ENCODE data around the gene HNRNPA2B1. TPM values are rescaled to one million over a fixed set of nuclear protein-coding genes. Genes with fewer than 3 reads are reported as not detected.

Gene HNRNPA2B1
- total and polyA plus RNA-seq, 2 donors (not counting 1 experiment from before 2014, with no cell fraction given) = 167 to 524 TPM

DNA sequence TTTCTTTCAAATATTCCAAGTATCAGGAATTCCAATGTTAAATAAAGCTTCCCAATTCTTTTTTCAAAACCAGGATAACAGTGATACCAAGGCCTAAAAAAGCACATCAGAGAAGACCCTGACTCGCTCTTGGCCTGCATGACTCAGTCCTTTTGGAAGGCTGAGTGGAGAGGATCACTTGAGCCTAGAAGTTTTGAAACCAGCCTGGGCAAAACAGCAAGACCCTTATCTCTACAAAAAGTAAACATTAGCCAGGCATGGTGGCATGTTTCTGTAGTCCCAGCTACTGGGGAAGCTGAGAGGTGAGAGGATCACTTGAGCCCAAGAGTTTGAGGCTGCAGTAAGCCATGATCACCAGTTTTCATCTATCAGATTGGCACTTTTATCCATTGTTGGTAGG is 29.9 kb downstream of the HNRNPA2B1 start:
- no peak for DNase-seq
- TF ChIP-seq EZH2 (IDR thresholded peaks at IDR 0.05; ENCODE audit: borderline replicate concordance, insufficient read depth, low read depth, low read length, poor library complexity, severe bottlenecking) = no peak
- TF ChIP-seq, protein P1, sequence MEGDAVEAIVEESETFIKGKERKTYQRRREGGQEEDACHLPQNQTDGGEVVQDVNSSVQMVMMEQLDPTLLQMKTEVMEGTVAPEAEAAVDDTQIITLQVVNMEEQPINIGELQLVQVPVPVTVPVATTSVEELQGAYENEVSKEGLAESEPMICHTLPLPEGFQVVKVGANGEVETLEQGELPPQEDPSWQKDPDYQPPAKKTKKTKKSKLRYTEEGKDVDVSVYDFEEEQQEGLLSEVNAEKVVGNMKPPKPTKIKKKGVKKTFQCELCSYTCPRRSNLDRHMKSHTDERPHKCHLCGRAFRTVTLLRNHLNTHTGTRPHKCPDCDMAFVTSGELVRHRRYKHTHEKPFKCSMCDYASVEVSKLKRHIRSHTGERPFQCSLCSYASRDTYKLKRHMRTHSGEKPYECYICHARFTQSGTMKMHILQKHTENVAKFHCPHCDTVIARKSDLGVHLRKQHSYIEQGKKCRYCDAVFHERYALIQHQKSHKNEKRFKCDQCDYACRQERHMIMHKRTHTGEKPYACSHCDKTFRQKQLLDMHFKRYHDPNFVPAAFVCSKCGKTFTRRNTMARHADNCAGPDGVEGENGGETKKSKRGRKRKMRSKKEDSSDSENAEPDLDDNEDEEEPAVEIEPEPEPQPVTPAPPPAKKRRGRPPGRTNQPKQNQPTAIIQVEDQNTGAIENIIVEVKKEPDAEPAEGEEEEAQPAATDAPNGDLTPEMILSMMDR (IDR thresholded peaks at IDR 0.05) = no peak
- Histone ChIP-seq H3K4me3 (ENCODE audit: control extremely low read depth in 1 of 5, extremely low read depth in 1 of 5, insufficient read depth in 1 of 5, low read depth in 2 of 5, low read length in 4 of 5) (no peak overlapping the region), H3K9me3 (ENCODE audit: control extremely low read depth in 1 of 3, control insufficient read depth in 2 of 3, insufficient read depth in 1 of 3, low read length in 2 of 3) (no peaks in the 10 kb centered on the region), H4K20me1 (ENCODE audit: control insufficient read depth, insufficient read depth, low read length, poor library complexity, severe bottlenecking) (no peaks in the 10 kb centered on the region), H3K4me1 (ENCODE audit: control insufficient read depth in 2 of 2, insufficient read depth in 2 of 2, low read length in 2 of 2) (peaks cover 0 to 7% of the 10 kb centered on the region in 2 donors), H3K4me2 (replicated peaks; ENCODE audit: low read depth, low read length, poor library complexity, severe bottlenecking) (no peak overlapping the region), H2AFZ (ENCODE audit: insufficient read depth, low read depth, low read length, poor library complexity, severe bottlenecking) (no peak overlapping the region), H3K9ac (ENCODE audit: low read length) (no peak overlapping the region), H3K27ac (ENCODE audit: low read length in 2 of 2) (no peak overlapping the region), H3K36me3 (replicated peaks in 1 of 2; ENCODE audit: control extremely low read depth in 1 of 2, control insufficient read depth in 1 of 2, extremely low read depth in 1 of 2, insufficient read depth in 2 of 2, low read length in 1 of 2) (peaks cover 0 to 6% of the 10 kb centered on the region in 2 experiments), H3K27me3 (replicated peaks in 1 of 4; ENCODE audit: control extremely low read depth in 1 of 4, control insufficient read depth in 3 of 4, insufficient read depth in 4 of 4, low read length in 3 of 4) (no peaks in the 10 kb centered on the region), H3K79me2 (ENCODE audit: control insufficient read depth, insufficient read depth, low read length) (peaks cover 7% of the 10 kb centered on the region)
- Mint-ChIP-seq H3K27me3 (no peaks in the 10 kb centered on the region), H3K4me3 (no peak overlapping the region), H3K27ac (no peak overlapping the region), H3K9me3 (ENCODE audit: insufficient read depth) (no peaks in the 10 kb centered on the region), H3K4me1 (peaks cover 7% of the 10 kb centered on the region)
- ChIA-PET POLR2A (interaction anchor here (0.7 kb wide), 1 partner anchor 9 kb away, joined by 3 read pairs; no protein-coding TSS in a partner anchor), CTCF (interaction anchor here (1.0 to 1.7 kb wide), 3 partner anchors 18 to 80 kb away, joined by 3 read pairs; no protein-coding TSS in a partner anchor)
- ATAC-seq (ENCODE audit: low read depth) = no peak
- no CpG with 5 or more reads among the region's 1 CpG for WGBS (ENCODE audit: insufficient coverage)
- intact Hi-C loops (cut with micrococcal nuclease) = no loop called here

DNA sequence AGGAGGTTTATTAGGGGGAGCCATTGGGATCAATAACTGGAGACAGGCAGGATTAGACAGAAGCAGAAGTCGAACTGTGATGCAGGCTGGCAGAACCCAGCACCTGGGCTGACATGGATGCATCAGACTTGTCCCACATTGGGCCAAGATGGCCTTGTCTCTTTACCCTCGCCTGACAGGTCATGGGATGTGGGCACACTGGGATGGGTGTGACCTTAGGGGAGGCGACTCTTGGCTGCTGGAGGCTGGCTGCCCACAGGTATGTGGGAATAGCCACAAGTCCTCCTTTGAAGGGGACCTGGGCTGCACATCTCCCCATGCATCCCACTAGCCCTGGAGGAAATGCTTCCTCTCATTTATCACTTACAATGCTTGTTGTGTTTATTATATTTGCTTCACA is 31.3 kb downstream of the HNRNPA2B1 start:
- no peaks in the 10 kb centered on the region for H3K9me3 Mint-ChIP-seq (ENCODE audit: insufficient read depth)
- Histone ChIP-seq H3K27ac (ENCODE audit: low read length in 2 of 2) (no peak overlapping the region), H3K4me1 (ENCODE audit: control insufficient read depth in 2 of 2, insufficient read depth in 2 of 2, low read length in 2 of 2) (peaks cover 0 to 7% of the 10 kb centered on the region in 2 donors), H4K20me1 (ENCODE audit: control insufficient read depth, insufficient read depth, low read length, poor library complexity, severe bottlenecking) (no peaks in the 10 kb centered on the region), H3K36me3 (replicated peaks in 1 of 2; ENCODE audit: control extremely low read depth in 1 of 2, control insufficient read depth in 1 of 2, extremely low read depth in 1 of 2, insufficient read depth in 2 of 2, low read length in 1 of 2) (peaks cover 0 to 6% of the 10 kb centered on the region in 2 experiments), H3K27me3 (replicated peaks in 1 of 4; ENCODE audit: control extremely low read depth in 1 of 4, control insufficient read depth in 3 of 4, insufficient read depth in 4 of 4, low read length in 3 of 4) (no peaks in the 10 kb centered on the region), H2AFZ (ENCODE audit: insufficient read depth, low read depth, low read length, poor library complexity, severe bottlenecking) (no peak overlapping the region), H3K4me2 (replicated peaks; ENCODE audit: low read depth, low read length, poor library complexity, severe bottlenecking) (no peak overlapping the region), H3K79me2 (ENCODE audit: control insufficient read depth, insufficient read depth, low read length) (peaks cover 6% of the 10 kb centered on the region), H3K4me3 (ENCODE audit: control extremely low read depth in 1 of 5, extremely low read depth in 1 of 5, insufficient read depth in 1 of 5, low read depth in 2 of 5, low read length in 4 of 5) (no peak overlapping the region), H3K9ac (ENCODE audit: low read length) (no peak overlapping the region), H3K9me3 (ENCODE audit: control extremely low read depth in 1 of 3, control insufficient read depth in 2 of 3, insufficient read depth in 1 of 3, low read length in 2 of 3) (no peaks in the 10 kb centered on the region)
- H3K27me3 Mint-ChIP-seq = no peaks in the 10 kb centered on the region
- DNase-seq = no peak
- POLR2A ChIA-PET = no interaction called here
- H3K4me3 Mint-ChIP-seq = no peak overlapping the region
- intact Hi-C loops (cut with micrococcal nuclease) = no loop called here
- no peak overlapping the region for H3K27ac Mint-ChIP-seq
- WGBS (ENCODE audit: insufficient coverage) = 100% methylated on average over 1 of the region's 3 CpGs
- peaks cover 7% of the 10 kb centered on the region for H3K4me1 Mint-ChIP-seq
- CTCF ChIA-PET = interaction anchor here (1.3 kb wide), 1 partner anchor 78 kb away, joined by 3 read pairs; no protein-coding TSS in a partner anchor
- no peak for ATAC-seq (ENCODE audit: low read depth)
- TF ChIP-seq, protein P1 (IDR thresholded peaks at IDR 0.05) = no peak
- TF ChIP-seq EZH2 (IDR thresholded peaks at IDR 0.05; ENCODE audit: borderline replicate concordance, insufficient read depth, low read depth, low read length, poor library complexity, severe bottlenecking) = no peak

Measured in B cell (primary cell).